ENCODE results near the gene SLC66A3. TPM values are rescaled to one million over a fixed set of nuclear protein-coding genes. Genes with fewer than 3 reads are reported as not detected.

Gene SLC66A3
- total RNA-seq, 4 donors from 2014 or later, result 2.2 to 67.3 (median 39.8) TPM

DNA sequence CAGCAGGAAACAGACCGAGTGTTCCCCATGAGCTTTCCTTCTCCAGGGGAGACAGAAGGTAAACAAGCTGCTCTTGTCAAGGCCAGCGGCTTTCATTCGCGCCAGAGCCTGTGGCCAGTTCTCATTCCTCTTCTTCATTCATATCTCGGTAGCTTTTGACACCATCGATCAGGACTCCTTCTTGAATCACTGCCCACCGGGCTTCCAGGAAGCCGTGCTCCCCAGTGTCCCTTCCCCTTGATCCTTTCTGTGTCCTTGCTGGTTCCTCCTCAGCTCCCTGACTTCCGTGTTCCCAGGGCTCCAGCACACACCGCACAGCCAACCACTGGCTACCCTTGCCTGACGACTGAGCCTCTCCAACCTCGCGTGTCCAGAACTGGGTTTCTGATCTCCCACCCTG, 14.1 kb downstream of the SLC66A3 start:
- TF ChIP-seq POLR2AphosphoS5 (IDR thresholded peaks at IDR 0.05), result no peak
- TF ChIP-seq, protein P1, sequence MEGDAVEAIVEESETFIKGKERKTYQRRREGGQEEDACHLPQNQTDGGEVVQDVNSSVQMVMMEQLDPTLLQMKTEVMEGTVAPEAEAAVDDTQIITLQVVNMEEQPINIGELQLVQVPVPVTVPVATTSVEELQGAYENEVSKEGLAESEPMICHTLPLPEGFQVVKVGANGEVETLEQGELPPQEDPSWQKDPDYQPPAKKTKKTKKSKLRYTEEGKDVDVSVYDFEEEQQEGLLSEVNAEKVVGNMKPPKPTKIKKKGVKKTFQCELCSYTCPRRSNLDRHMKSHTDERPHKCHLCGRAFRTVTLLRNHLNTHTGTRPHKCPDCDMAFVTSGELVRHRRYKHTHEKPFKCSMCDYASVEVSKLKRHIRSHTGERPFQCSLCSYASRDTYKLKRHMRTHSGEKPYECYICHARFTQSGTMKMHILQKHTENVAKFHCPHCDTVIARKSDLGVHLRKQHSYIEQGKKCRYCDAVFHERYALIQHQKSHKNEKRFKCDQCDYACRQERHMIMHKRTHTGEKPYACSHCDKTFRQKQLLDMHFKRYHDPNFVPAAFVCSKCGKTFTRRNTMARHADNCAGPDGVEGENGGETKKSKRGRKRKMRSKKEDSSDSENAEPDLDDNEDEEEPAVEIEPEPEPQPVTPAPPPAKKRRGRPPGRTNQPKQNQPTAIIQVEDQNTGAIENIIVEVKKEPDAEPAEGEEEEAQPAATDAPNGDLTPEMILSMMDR (IDR thresholded peaks at IDR 0.05), result no peak
- TF ChIP-seq POLR2A (IDR thresholded peaks at IDR 0.05), result no peak
- TF ChIP-seq EP300 (IDR thresholded peaks at IDR 0.05; ENCODE audit: low read depth), result no peak
- no peaks in the 10 kb centered on the region for H3K27me3 ChIP-seq
- intact Hi-C loops (cut with DNase I; ENCODE audit: low total_unique reads) (no loop called here), in situ Hi-C loops (cut with MboI; ENCODE audit: low pct_ligation_motif_present in 1 of 4, low pct_unique_long_range_greater_than_20kb in 1 of 4, low sequenced_read_pairs in 3 of 4) (no loop called here)
- no peak overlapping the region for H3K4me3 ChIP-seq
- whole genome bisulfite sequencing, 2 donors (ENCODE audit: low coverage in 1 of 2), result 77 to 80% methylated on average over 12 to 13 of the region's 13 CpGs
- H3K36me3 ChIP-seq, result no peaks in the 10 kb centered on the region
- no peak for DNase-seq
- H3K27ac ChIP-seq, result no peak overlapping the region
- H3K4me1 ChIP-seq, result no peaks in the 10 kb centered on the region
- no peaks in the 10 kb centered on the region for H3K9me3 ChIP-seq

DNA sequence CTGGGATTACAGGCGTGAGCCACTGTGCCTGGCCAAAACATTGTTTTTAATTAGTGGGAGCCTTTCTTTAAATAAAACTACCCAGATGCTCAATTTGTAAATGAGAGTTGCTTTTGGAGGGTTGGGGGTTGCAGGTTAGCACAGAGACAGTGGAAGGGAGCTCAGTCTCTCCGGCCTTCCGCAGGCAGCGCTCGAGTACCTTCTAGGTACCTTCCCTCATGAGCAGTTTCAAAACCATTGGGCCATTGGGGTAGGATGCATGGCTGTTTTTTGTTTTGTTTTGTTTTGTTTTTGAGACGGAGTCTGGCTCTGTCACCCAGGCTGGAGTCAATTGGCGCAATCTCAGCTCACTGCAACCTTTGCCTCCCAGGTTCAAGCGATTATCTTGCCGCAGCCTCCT, 19.0 kb downstream of the SLC66A3 start:
- Histone ChIP-seq H3K27me3 (no peaks in the 10 kb centered on the region), H3K4me1 (no peaks in the 10 kb centered on the region), H3K4me3 (no peak overlapping the region), H3K27ac (no peak overlapping the region), H3K36me3 (peaks cover 0 to 3% (median 0%) of the 10 kb centered on the region in 4 donors), H3K9me3 (no peaks in the 10 kb centered on the region)
- intact Hi-C loops (cut with DNase I; ENCODE audit: low total_unique reads) (no loop called here), in situ Hi-C loops (cut with MboI; ENCODE audit: low pct_ligation_motif_present in 1 of 4, low pct_unique_long_range_greater_than_20kb in 1 of 4, low sequenced_read_pairs in 3 of 4) (no loop called here)
- WGBS, 2 donors (ENCODE audit: low coverage in 1 of 2), result 96 to 100% methylated on average over 2 to 9 of the region's 9 CpGs
- TF ChIP-seq, protein P1 (IDR thresholded peaks at IDR 0.05), result no peak
- TF ChIP-seq POLR2A (IDR thresholded peaks at IDR 0.05), result no peak
- TF ChIP-seq POLR2AphosphoS5 (IDR thresholded peaks at IDR 0.05), result no peak
- no peak for TF ChIP-seq EP300 (IDR thresholded peaks at IDR 0.05; ENCODE audit: low read depth)
- DNase-seq, result no peak

DNA sequence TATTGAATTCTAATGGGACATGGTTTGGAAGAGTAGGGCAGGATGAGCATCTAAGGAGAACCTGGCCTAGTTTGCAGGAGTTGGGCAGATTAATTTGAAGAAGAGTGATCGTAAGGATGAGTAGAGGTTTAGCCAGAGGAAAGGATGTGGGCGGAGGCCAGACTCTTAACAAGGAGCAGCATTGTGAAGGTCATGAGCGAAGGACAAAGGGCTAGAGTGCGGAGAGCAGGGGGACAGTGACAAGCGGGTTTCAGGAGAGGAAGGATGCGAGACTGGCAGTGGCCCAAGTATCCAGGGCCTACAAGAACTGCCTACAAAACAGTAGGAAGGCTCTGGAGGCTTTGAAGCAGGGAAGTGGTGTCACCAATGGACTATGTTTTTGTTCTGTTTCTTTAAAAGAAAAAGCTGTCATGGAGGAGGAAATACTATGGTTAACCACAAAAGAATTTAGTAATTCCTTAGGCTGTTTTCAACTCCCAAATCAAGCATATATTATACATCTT, 20.1 kb downstream of the SLC66A3 start:
- no peaks in the 10 kb centered on the region for H3K9me3 ChIP-seq
- H3K4me3 ChIP-seq, result no peak overlapping the region
- H3K4me1 ChIP-seq, result no peaks in the 10 kb centered on the region
- H3K36me3 ChIP-seq, result peaks cover 0 to 7% (median 0%) of the 10 kb centered on the region in 4 donors
- no peak overlapping the region for H3K27ac ChIP-seq
- no peak for DNase-seq
- in situ Hi-C loops (cut with MboI; ENCODE audit: low pct_ligation_motif_present in 1 of 4, low pct_unique_long_range_greater_than_20kb in 1 of 4, low sequenced_read_pairs in 3 of 4), result no loop called here
- WGBS, 2 donors (ENCODE audit: low coverage in 1 of 2), result 83 to 100% methylated on average over 2 to 6 of the region's 6 CpGs
- intact Hi-C loops (cut with DNase I; ENCODE audit: low total_unique reads), result no loop called here
- TF ChIP-seq EP300 (IDR thresholded peaks at IDR 0.05; ENCODE audit: low read depth) (no peak), POLR2AphosphoS5 (IDR thresholded peaks at IDR 0.05) (no peak), POLR2A (IDR thresholded peaks at IDR 0.05) (no peak)
- TF ChIP-seq, protein P1 (IDR thresholded peaks at IDR 0.05), result no peak
- no peaks in the 10 kb centered on the region for H3K27me3 ChIP-seq

DNA sequence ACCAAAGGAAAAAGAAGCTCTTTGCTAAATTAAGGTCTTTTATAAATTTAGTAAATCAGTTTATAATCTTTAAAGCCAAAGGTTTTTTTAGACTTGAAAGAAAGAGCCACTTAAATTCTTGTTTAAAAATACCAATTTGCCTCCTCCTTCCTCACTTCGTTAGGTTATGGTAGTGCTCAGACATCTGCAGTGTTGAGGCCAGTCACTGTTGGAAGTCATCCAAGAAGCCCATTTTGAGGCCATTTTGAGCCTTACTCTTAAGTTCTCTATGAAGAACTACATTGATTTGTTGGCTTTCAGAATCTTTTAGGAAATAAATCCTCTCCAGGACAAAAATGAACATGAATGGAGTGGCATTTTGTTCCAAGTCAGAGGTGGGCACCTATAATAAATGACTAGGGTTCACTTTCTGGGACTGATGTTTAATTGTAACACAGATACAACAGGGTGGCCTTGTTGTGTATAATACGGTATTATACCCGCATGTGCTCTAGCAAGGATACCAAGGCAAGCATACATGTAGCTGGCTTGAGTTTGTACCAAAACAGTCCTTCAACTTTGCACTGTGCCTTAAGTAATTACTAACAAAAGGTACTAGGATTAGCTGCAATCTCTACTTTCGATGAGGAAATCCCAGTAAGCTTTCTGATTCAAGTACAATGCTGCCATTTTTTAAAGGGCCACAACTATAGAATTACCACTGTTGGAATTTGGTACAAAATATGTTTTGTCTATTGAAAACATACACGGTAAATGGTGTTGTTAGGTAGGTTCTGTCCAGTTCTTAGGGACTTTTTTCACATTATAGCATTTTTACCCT, 22.8 kb downstream of the SLC66A3 start:
- intact Hi-C loops (cut with DNase I; ENCODE audit: low total_unique reads), result no loop called here
- Histone ChIP-seq H3K27me3 (no peaks in the 10 kb centered on the region), H3K9me3 (no peaks in the 10 kb centered on the region), H3K36me3 (peaks cover 0 to 18% (median 7%) of the 10 kb centered on the region in 4 donors), H3K4me1 (no peaks in the 10 kb centered on the region), H3K27ac (no peak overlapping the region), H3K4me3 (no peak overlapping the region)
- no peak for DNase-seq
- in situ Hi-C loops (cut with MboI; ENCODE audit: low pct_ligation_motif_present in 1 of 4, low pct_unique_long_range_greater_than_20kb in 1 of 4, low sequenced_read_pairs in 3 of 4), result no loop called here
- TF ChIP-seq, protein P1 (IDR thresholded peaks at IDR 0.05), result no peak
- TF ChIP-seq POLR2A (IDR thresholded peaks at IDR 0.05), result no peak
- no peak for TF ChIP-seq POLR2AphosphoS5 (IDR thresholded peaks at IDR 0.05)
- TF ChIP-seq EP300 (IDR thresholded peaks at IDR 0.05; ENCODE audit: low read depth), result no peak
- 68 to 74% methylated on average over 5 of the region's 5 CpGs for WGBS, 2 donors (ENCODE audit: low coverage in 1 of 2)

Measured in transverse colon (tissue), 4 donors.